ENCODE results near the gene GPER1.

Gene GPER1

GRCh38 chr7:1053816-1054370, 34.0 kb upstream of the GPER1 start:
- no peak for DNase-seq (ENCODE audit: low read depth in 2 of 2)

- no peak for DNase-seq (ENCODE audit: low read depth in 2 of 2)
Observed at GRCh38 chr7:1054438-1054837, 33.5 kb upstream of the GPER1 start.

GRCh38 chr7:1054861-1055450, 33.0 kb upstream of the GPER1 start:
- no peak for DNase-seq (ENCODE audit: low read depth in 2 of 2)

DNA sequence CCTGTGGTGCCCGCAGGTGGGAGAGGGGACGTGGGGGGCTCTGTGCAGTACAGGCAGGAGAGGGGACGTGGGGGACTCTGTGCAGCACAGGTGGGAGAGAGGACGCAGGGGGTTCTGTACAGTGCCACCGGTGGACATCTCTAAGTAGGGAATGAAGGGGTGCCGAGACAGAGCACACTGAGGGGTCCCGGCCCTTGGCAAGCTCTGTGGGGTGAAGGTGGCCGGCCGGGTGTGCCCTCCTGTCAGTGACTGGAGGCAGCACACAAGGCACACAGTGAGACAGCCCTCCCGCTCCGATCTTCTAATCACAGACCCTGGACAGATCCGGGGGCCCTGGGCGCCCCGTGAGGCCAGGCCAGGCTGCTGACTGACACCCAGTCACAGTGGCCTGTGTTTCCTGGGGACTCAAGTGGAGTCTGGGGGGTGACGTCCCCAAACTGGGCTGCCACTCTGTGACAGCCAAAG, 32.4 kb upstream of the GPER1 start:
- DNase-seq (ENCODE audit: low read depth in 2 of 2), result no peak

GRCh38 chr7:1055956-1056784, 31.7 kb upstream of the GPER1 start:
- DNase-seq (ENCODE audit: low read depth in 2 of 2), result no peak

DNA sequence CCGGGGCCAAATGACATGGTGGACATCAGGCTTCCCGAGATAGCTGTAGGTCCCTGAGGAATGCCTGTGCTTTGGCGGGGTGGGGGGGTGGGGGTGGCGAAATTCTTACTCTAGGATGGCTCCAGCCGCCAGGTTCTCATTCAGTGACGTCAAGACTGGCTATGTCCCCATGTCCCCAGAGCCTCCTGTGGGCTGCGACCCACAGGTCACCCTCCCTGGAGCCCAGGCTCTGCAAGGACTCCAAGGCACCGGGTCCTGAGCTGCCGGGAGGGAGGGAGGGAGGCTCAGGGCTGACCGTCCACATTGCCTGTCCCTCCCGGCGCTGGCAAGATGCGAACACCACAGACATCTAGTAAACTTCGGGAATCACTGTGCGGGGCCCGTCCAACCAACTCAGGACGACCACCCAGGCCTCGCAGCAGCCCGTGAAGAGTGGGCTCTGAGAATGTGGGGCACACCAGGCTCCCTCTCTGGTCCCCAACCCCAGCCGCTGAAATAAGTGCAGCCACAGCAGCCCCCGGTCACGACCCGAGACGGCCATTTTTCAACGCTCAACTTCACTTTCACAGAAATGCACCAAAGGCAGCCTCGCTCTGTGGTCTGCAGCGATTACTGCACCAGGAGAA, 31.0 kb upstream of the GPER1 start:
- DNase-seq (ENCODE audit: low read depth in 2 of 2), result no peak

- DNase-seq (ENCODE audit: low read depth in 2 of 2), result no peak
Observed at GRCh38 chr7:1057416-1058291, 30.3 kb upstream of the GPER1 start.

DNA sequence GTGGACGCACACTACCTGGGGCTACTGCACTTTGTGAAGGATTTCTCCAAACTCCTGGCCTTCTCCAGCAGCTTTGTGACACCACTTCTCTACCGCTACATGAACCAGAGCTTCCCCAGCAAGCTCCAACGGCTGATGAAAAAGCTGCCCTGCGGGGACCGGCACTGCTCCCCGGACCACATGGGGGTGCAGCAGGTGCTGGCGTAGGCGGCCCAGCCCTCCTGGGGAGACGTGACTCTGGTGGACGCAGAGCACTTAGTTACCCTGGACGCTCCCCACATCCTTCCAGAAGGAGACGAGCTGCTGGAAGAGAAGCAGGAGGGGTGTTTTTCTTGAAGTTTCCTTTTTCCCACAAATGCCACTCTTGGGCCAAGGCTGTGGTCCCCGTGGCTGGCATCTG, 29.6 kb upstream of the GPER1 start:
- DNase-seq (ENCODE audit: low read depth in 2 of 2), result no peak

DNA sequence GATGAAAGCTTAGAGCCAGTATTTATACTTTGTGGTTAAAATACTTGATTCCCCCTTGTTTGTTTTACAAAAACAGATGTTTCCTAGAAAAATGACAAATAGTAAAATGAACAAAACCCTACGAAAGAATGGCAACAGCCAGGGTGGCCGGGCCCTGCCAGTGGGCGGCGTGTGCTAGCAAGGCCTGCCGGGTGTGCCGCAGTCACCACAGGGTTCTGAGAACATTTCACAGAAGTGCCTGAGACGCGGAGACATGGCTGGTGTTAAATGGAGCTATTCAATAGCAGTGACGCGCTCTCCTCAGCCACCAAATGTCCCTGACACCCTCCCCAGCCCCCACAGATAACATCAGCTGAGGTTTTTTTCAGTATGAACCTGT, 29.1 kb upstream of the GPER1 start:
- DNase-seq (ENCODE audit: low read depth in 2 of 2), result peak in 1 of 2 experiments; percentile 10

DNA sequence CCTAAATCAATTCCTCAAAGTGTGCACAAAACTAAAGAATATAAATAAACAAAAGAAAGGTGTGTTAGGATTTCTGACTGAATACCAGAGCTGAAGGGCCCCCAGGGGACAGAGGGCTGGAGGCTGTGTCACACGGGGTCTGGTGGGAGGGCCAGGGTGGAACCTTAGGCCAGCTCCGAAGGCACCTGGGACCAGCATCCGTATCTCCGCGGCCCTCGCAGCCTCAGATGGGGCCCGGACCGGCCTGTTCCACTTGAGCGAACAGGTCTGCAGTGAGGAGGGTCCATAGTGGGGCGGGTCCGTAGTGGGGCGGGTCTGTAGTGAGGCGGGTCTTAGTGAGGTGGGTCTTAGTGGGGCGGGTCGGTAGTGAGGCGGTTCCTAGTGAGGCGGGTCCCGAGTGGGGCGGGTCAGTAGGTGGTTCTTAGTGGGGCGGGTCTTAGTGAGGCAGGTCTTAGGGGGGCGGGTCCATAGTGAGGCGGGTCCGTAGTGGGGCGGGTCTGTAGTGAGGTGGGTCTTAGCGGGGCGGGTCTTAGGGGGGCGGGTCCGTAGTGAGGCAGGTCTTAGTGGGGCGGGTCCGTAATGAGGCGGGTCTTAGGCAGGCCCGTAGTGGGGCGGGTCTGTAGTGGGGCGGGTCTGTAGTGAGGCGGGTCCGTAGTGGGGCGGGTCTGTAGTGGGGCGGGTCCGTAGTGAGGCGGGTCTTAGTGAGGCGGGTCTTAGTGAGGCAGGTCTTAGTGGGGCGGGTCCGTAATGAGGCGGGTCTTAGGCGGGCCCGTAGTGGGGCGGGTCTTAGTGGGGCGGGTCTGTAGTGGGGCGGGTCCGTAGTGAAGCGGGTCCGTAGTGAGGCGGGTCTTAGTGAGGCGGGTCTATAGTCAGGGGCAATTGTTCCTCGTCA, 28.5 kb upstream of the GPER1 start:
- DNase-seq (ENCODE audit: low read depth in 2 of 2), result no peak

DNA sequence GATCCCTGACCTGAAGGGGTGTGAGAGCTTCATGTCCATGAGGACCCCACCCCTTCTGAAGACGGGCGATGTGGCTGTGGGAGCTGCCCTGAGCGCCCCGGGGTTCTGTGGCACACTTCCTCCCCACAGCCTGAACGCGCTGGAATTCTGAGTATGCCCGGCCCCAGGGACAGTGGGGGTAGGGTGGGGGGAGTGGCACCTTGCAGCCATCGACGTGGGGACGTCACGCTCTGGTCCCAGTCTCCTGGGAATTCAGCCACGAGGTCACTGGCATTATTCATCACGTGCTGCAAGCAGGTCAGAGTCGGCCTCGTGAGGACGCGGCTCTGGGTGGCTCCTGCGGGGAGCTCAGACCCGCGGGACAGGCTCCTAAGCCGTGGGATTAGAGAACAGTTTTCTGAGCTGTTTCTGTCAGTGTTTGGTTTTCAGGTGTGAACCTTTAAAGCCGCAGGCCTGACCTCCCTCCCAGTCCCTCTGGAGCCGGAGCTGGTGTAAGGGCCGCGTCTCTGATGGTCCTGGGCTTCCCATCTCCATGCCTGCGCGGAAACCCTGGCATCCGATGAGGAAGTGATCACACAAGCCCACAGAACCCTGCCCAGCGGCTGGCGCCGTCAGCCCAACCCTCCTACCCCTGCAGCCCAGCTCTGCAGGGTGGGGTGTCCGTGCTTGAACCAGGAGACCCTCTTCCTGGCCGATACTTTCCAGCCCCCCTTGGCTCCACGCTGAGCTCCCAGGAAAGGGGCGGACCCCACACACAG, 27.4 kb upstream of the GPER1 start:
- DNase-seq (ENCODE audit: low read depth in 2 of 2), result no peak

GRCh38 chr7:1061180-1061579, 26.7 kb upstream of the GPER1 start:
- DNase-seq (ENCODE audit: low read depth in 2 of 2), result no peak

GRCh38 chr7:1062296-1063294, 25.3 kb upstream of the GPER1 start:
- DNase-seq (ENCODE audit: low read depth in 2 of 2), result no peak

DNA sequence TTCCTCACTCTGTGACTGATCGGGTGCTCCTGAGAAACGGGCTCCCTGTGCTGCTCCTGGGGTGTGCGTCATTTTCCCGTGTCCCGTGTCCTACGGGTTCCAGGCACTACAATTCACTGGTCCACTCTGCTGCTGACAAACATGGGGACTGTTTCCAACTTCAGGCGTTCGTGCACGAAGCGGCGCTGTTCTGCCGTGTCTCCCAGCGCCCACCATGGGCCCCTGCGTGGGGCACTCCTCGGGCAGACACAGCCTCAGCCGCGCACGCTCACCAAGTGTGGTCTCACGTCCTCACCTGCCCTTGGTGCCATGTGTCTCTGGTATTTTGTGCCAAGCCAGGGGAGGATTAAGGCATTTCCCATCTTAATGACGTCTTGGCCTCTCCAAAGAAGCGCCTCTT, 24.6 kb upstream of the GPER1 start:
- no peak for DNase-seq (ENCODE audit: low read depth in 2 of 2)

DNA sequence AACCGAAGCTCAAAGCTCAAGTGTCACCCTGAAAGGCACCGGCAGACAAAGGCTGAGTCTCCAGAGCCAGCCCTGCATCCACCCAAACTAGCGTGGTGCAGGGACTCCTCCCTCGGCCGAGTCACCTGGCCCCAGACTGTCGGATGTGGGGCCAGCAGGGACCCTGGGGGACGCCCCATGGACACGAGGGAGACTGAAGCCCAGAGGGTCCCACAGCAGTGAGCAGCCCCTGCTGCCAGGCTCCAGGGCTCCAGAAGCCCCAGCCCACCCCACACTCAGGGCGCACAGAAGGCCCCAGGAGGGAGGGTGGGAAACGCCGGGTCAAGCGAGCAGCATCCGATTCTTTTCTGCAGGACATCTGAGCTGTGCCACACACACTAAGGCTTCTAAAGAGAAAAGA, 23.3 kb upstream of the GPER1 start:
- no peak for DNase-seq (ENCODE audit: low read depth in 2 of 2)

- no peak for DNase-seq (ENCODE audit: low read depth in 2 of 2)
Observed at GRCh38 chr7:1065263-1065584, 22.7 kb upstream of the GPER1 start.

DNA sequence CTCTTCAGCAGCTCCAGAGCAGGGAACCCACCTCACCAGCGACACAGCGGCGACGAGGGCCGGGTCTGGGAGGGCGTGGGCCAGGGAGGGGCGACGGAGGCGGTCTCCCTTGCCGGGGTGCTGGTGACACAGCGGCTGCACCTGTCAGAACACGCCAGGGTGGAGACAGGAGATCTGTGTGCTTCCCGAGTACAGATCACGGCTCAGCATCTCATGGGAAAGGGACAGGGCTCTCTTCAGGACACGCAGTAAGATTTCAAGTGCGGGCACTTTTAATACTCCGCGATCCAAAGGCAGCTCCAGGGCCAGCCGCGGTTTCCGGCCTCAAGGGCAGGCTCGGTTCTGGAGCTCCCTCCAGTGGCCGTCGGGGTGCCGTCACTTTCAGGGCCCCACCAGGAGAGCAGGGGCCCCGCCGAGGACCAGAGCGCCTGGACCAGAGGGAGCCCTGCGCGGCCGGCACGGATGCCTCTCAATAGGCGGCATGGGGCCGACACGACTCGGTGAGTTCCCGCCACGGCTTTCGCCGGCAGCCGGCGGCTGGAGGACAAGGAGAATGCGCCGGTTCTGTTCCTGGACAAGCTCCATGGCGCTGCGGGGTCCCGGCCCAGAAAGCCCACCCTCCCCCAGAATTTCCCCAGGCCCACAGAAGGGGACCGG, 22.2 kb upstream of the GPER1 start:
- no peak for DNase-seq (ENCODE audit: low read depth in 2 of 2)

DNA sequence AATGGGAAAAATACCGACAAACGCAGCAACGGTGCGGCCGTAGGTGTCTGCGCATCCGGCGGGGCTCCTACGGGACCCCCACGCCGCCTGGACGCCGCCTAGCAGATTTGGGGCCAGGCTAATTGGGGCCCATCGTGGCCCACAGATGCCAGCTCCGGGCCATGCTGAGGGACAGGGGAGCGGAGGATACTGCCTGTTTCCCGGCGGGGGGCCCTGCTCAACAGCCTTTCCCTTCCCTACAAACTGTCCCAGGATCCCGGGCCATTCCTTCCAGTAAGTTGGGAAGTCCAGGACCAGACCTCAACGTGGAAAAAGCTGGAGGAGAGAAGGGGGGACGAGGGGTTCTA, 21.7 kb upstream of the GPER1 start:
- DNase-seq (ENCODE audit: low read depth in 2 of 2), result no peak
